ENCODE data around the gene IMPA2. TPM values are rescaled to one million over a fixed set of nuclear protein-coding genes. Genes with fewer than 3 reads are reported as not detected.
A peak's percentile ranks its signal among the peaks of the same experiment; 100 is the strongest.

Gene IMPA2
- total RNA-seq, 1 donor from 2014 or later: 24.1 TPM

DNA sequence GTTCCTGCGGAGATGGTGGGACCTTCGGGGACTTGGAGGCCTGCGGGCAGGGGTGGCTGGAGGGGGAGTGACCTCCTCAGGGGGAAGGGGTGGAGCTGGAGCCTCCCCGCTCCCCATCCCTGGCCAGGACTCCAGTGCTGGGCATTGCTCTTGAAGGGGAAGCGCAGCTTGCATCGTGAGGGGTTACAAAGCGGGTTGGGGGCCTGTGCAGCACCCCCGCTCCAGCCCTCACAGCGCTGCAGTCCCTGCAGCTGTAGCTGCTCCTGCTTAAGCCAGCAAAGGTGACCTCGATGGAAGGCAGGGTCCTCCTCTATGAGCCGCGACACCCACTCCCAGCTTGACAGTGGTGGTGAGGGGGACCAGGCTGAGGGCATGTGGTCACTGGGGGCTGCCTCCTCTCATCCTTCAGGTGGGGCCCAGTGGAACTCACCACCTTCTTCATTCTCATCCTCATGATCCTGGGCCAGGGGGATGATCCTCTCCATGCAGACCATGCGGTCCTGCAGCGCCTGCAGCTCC lies 75.6 kb downstream of the IMPA2 start:
- Mint-ChIP-seq H3K9me3 (ENCODE audit: unreplicated experiment) (no peaks in the 10 kb centered on the region), H3K27ac (ENCODE audit: unreplicated experiment) (no peak overlapping the region), H3K4me1 (ENCODE audit: unreplicated experiment) (no peaks in the 10 kb centered on the region), H3K36me3 (ENCODE audit: low read depth, unreplicated experiment) (no peaks in the 10 kb centered on the region), H3K27me3 (ENCODE audit: unreplicated experiment) (no peaks in the 10 kb centered on the region), H3K4me3 (ENCODE audit: unreplicated experiment) (no peak overlapping the region)
- TF ChIP-seq, protein P1, sequence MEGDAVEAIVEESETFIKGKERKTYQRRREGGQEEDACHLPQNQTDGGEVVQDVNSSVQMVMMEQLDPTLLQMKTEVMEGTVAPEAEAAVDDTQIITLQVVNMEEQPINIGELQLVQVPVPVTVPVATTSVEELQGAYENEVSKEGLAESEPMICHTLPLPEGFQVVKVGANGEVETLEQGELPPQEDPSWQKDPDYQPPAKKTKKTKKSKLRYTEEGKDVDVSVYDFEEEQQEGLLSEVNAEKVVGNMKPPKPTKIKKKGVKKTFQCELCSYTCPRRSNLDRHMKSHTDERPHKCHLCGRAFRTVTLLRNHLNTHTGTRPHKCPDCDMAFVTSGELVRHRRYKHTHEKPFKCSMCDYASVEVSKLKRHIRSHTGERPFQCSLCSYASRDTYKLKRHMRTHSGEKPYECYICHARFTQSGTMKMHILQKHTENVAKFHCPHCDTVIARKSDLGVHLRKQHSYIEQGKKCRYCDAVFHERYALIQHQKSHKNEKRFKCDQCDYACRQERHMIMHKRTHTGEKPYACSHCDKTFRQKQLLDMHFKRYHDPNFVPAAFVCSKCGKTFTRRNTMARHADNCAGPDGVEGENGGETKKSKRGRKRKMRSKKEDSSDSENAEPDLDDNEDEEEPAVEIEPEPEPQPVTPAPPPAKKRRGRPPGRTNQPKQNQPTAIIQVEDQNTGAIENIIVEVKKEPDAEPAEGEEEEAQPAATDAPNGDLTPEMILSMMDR (IDR thresholded peaks at IDR 0.05; ENCODE audit: unreplicated experiment): no peak
- no peak for DNase-seq (ENCODE audit: low spot score)

GRCh38 chr18:12057419-12058039 lies 76.2 kb downstream of the IMPA2 start:
- Mint-ChIP-seq H3K27me3 (ENCODE audit: unreplicated experiment) (no peaks in the 10 kb centered on the region), H3K4me1 (ENCODE audit: unreplicated experiment) (no peaks in the 10 kb centered on the region), H3K9me3 (ENCODE audit: unreplicated experiment) (no peaks in the 10 kb centered on the region), H3K4me3 (ENCODE audit: unreplicated experiment) (no peak overlapping the region), H3K27ac (ENCODE audit: unreplicated experiment) (no peak overlapping the region), H3K36me3 (ENCODE audit: low read depth, unreplicated experiment) (peaks cover under 1% of the 10 kb centered on the region)
- DNase-seq (ENCODE audit: low spot score): no peak
- TF ChIP-seq, protein P1 (IDR thresholded peaks at IDR 0.05; ENCODE audit: unreplicated experiment): peak; percentile 11

GRCh38 chr18:12059334-12060181 lies 78.3 kb downstream of the IMPA2 start:
- H3K36me3 Mint-ChIP-seq (ENCODE audit: low read depth, unreplicated experiment): peaks cover 7% of the 10 kb centered on the region
- peaks cover 2% of the 10 kb centered on the region for H3K27me3 Mint-ChIP-seq (ENCODE audit: unreplicated experiment)
- no peak overlapping the region for H3K4me3 Mint-ChIP-seq (ENCODE audit: unreplicated experiment)
- H3K4me1 Mint-ChIP-seq (ENCODE audit: unreplicated experiment): no peaks in the 10 kb centered on the region
- TF ChIP-seq, protein P1 (IDR thresholded peaks at IDR 0.05; ENCODE audit: unreplicated experiment): no peak
- H3K9me3 Mint-ChIP-seq (ENCODE audit: unreplicated experiment): no peaks in the 10 kb centered on the region
- DNase-seq (ENCODE audit: low spot score): no peak
- no peak overlapping the region for H3K27ac Mint-ChIP-seq (ENCODE audit: unreplicated experiment)

- H3K27me3 Mint-ChIP-seq (ENCODE audit: unreplicated experiment): peaks cover 2% of the 10 kb centered on the region
- TF ChIP-seq, protein P1 (IDR thresholded peaks at IDR 0.05; ENCODE audit: unreplicated experiment): no peak
- H3K27ac Mint-ChIP-seq (ENCODE audit: unreplicated experiment): no peak overlapping the region
- H3K9me3 Mint-ChIP-seq (ENCODE audit: unreplicated experiment): no peaks in the 10 kb centered on the region
- H3K4me3 Mint-ChIP-seq (ENCODE audit: unreplicated experiment): no peak overlapping the region
- H3K36me3 Mint-ChIP-seq (ENCODE audit: low read depth, unreplicated experiment): peaks cover 7% of the 10 kb centered on the region
- DNase-seq (ENCODE audit: low spot score): no peak
- no peaks in the 10 kb centered on the region for H3K4me1 Mint-ChIP-seq (ENCODE audit: unreplicated experiment)
Observed at GRCh38 chr18:12060182-12060870, 79.0 kb downstream of the IMPA2 start.

All from endothelial cell (in vitro differentiated cells).